ENCODE data around the gene RNF20.

- TF ChIP-seq YY1 (IDR thresholded peaks at IDR 0.05; ENCODE audit: low read depth) (no peak), CHD2 (IDR thresholded peaks at IDR 0.05; ENCODE audit: low read length, partially characterized antibody) (no peak), USF1 (IDR thresholded peaks at IDR 0.05; ENCODE audit: borderline replicate concordance, low read depth) (no peak), CTCF (IDR thresholded peaks at IDR 0.05) (no peak), USF2 (IDR thresholded peaks at IDR 0.05; ENCODE audit: borderline replicate concordance, low read depth, low read length) (no peak), POLR2AphosphoS5 (IDR thresholded peaks at IDR 0.05; ENCODE audit: low read depth, low read length) (no peak), ZBTB33 (IDR thresholded peaks at IDR 0.05; ENCODE audit: borderline replicate concordance, low read depth) (no peak), EP300 (IDR thresholded peaks at IDR 0.05; ENCODE audit: borderline replicate concordance in 1 of 2, low read depth in 1 of 2, low read length in 1 of 2) (no peak), MAX (IDR thresholded peaks at IDR 0.05; ENCODE audit: low read depth) (no peak), PBX3 (IDR thresholded peaks at IDR 0.05) (no peak), EZH2phosphoT487 (IDR thresholded peaks at IDR 0.05; ENCODE audit: borderline replicate concordance, low read depth) (no peak), REST (IDR thresholded peaks at IDR 0.05; ENCODE audit: low read depth, low read length) (no peak), SMC3 (IDR thresholded peaks at IDR 0.05; ENCODE audit: low read depth, low read length) (no peak)
Measured at GRCh38 chr9:101510459-101510858, 23.2 kb upstream of the RNF20 start.

Measured in SK-N-SH (cell line).